H1 (cell line): ENCODE measurements around the gene LHFPL3. TPM values are rescaled to one million over a fixed set of nuclear protein-coding genes. Genes with fewer than 3 reads are reported as not detected.

Experiments used
- CTCF ChIA-PET: fragments of 300-600 bp; sonication (Branson Sonifier 250); formaldehyde crosslinking; loops from one replicate; lab custom pipeline; 2021; ENCODE audit not compliant: partially characterized antibody; lab: Charles Lee
- POLR2A ChIA-PET: fragments of 300-600 bp; sonication (Branson Sonifier 250); formaldehyde crosslinking; loops from one replicate; lab custom pipeline; 2021; ENCODE audit warnings: inconsistent platforms; ENCODE audit not compliant: partially characterized antibody; lab: Charles Lee
- DNase-seq, 2 experiments: peaks; one replicate each; pipeline versions ENCODE4 v3.0.0 to v3.0.0-alpha.2; 2010 to 2022; ENCODE audit warnings: low spot score in 2 of 2, low read depth in 1 of 2, mixed read lengths in 1 of 2
- FAIRE-seq: peaks from 2 replicates; lab custom pipeline; 2011; peaks lifted over from hg19 to GRCh38; lab: Jason Lieb, UNC
- H2AFZ ChIP-seq: 2 replicates; pipeline ENCODE4 v1.8.1; 2012; ENCODE audit warnings: low read length, inconsistent platforms
- H2AK5ac ChIP-seq: 2 replicates; pipeline ENCODE4 v1.6.1; 2013; ENCODE audit warnings: low read depth, low read length
- H2BK120ac ChIP-seq: replicated peaks from 2 replicates; pipeline ENCODE3; 2013; ENCODE audit warnings: low read depth, low read length, inconsistent platforms
- H2BK12ac ChIP-seq: 2 replicates; pipeline ENCODE4 v1.6.1; 2013; ENCODE audit warnings: low read depth, low read length
- H2BK15ac ChIP-seq: 2 replicates; pipeline ENCODE4 v1.6.1; 2013; ENCODE audit warnings: low read length
- H2BK20ac ChIP-seq: 2 replicates; pipeline ENCODE4 v1.6.1; 2013; ENCODE audit warnings: low read length
- H2BK5ac ChIP-seq: 2 replicates; pipeline ENCODE4 v1.6.1; 2013; ENCODE audit warnings: low read depth, low read length
- H3K14ac ChIP-seq: 2 replicates; pipeline ENCODE4 v1.6.1; 2013; ENCODE audit warnings: inconsistent platforms; ENCODE audit not compliant: insufficient read length
- H3K18ac ChIP-seq: 2 replicates; pipeline ENCODE4 v1.6.1; 2013; ENCODE audit warnings: low read length; ENCODE audit errors: extremely low read depth
- H3K23ac ChIP-seq: 2 replicates; pipeline ENCODE4 v1.6.1; 2013; ENCODE audit warnings: inconsistent platforms; ENCODE audit not compliant: insufficient read length
- H3K23me2 ChIP-seq: 2 replicates; pipeline ENCODE4 v1.6.1; 2013; ENCODE audit warnings: low read depth, low read length
- H3K27ac ChIP-seq: 2 replicates; pipeline ENCODE4 v1.6.1; 2011; ENCODE audit warnings: low read depth, low read length, inconsistent platforms
- H3K27me3 ChIP-seq, 4 experiments: replicated peaks in 1 of 4; 1 replicate in 1 of 4; 2 replicates in 3 of 4; pipeline versions ENCODE4 v1.6.1 to v1.8.1; 2011 to 2013; ENCODE audit warnings: low read length in 3 of 4, mild to moderate bottlenecking in 3 of 4, inconsistent platforms in 2 of 4, mixed read lengths in 2 of 4, moderate library complexity in 1 of 4; ENCODE audit not compliant: control insufficient read depth in 3 of 4, insufficient read depth in 3 of 4; ENCODE audit errors: extremely low read depth in 1 of 4
- H3K36me3 ChIP-seq, 4 experiments: 2 replicates each; pipeline versions ENCODE4 v1.6.1 to v1.8.1; 2011 to 2013; ENCODE audit warnings: mild to moderate bottlenecking in 4 of 4, low read length in 3 of 4, moderate library complexity in 2 of 4, control low read depth in 1 of 4, inconsistent platforms in 1 of 4; ENCODE audit not compliant: insufficient read depth in 4 of 4, control insufficient read depth in 2 of 4
- H3K4ac ChIP-seq: replicated peaks from 2 replicates; pipeline ENCODE3; 2013; ENCODE audit warnings: low read length, low read depth, mixed read lengths, inconsistent platforms; ENCODE audit not compliant: insufficient read length
- H3K4me1 ChIP-seq, 4 experiments: replicated peaks in 1 of 4; 1 replicate in 1 of 4; 2 replicates in 3 of 4; pipeline versions ENCODE4 v1.6.1 to v1.8.1; 2011 to 2013; ENCODE audit warnings: low read length in 3 of 4, inconsistent platforms in 2 of 4, mixed read lengths in 1 of 4; ENCODE audit not compliant: insufficient read depth in 4 of 4, control insufficient read depth in 3 of 4
- H3K4me2 ChIP-seq, 2 experiments: 2 replicates each; pipeline versions ENCODE4 v1.6.1 to v1.8.1; 2011 to 2013; ENCODE audit warnings: low read depth in 2 of 2, low read length in 2 of 2, control low read depth in 1 of 2, inconsistent platforms in 1 of 2, mild to moderate bottlenecking in 1 of 2; ENCODE audit not compliant: insufficient read depth in 1 of 2
- H3K4me3 ChIP-seq, 4 experiments: fragments of 200-600, 300-600 bp in 1 of 4; sonication (generic), shearing (Covaris generic), sonication (Bioruptor Twin) in 1 of 4; 2 replicates each; pipeline versions ENCODE4 v1.5.1 to v1.8.1; 2011 to 2016; ENCODE audit warnings: low read length in 4 of 4, low read depth in 3 of 4, control low read depth in 2 of 4, inconsistent platforms in 2 of 4, mild to moderate bottlenecking in 2 of 4, mixed read lengths in 1 of 4, moderate library complexity in 1 of 4; ENCODE audit not compliant: insufficient read depth in 2 of 4; ENCODE audit errors: extremely low read depth in 1 of 4
- H3K56ac ChIP-seq: replicated peaks from 2 replicates; pipeline ENCODE3; 2013; ENCODE audit warnings: low read depth, mild to moderate bottlenecking, mixed read lengths, low read length, inconsistent platforms; ENCODE audit not compliant: insufficient read length
- H3K79me1 ChIP-seq: 2 replicates; pipeline ENCODE4 v1.6.1; 2013; ENCODE audit warnings: low read depth, low read length, control low read depth
- H3K79me2 ChIP-seq, 2 experiments: 2 replicates each; pipeline versions ENCODE4 v1.6.1 to v1.8.1; 2012 to 2013; ENCODE audit warnings: low read length in 2 of 2, mild to moderate bottlenecking in 2 of 2, inconsistent platforms in 1 of 2; ENCODE audit not compliant: insufficient read depth in 2 of 2, control insufficient read depth in 1 of 2
- H3K9ac ChIP-seq, 4 experiments: replicated peaks in 1 of 4; 1 replicate in 1 of 4; 2 replicates in 3 of 4; pipeline versions ENCODE4 v1.6.1 to v1.8.1; 2011 to 2013; ENCODE audit warnings: low read depth in 3 of 4, low read length in 3 of 4, control low read depth in 2 of 4, mild to moderate bottlenecking in 2 of 4, moderate library complexity in 2 of 4, inconsistent platforms in 1 of 4; ENCODE audit errors: extremely low read depth in 1 of 4
- H3K9me3 ChIP-seq, 2 experiments: 2 replicates each; pipeline versions ENCODE4 v1.6.1 to v1.8.1; 2012 to 2013; ENCODE audit warnings: mild to moderate bottlenecking in 2 of 2, moderate library complexity in 2 of 2, control low read depth in 1 of 2, inconsistent platforms in 1 of 2, low read depth in 1 of 2, low read length in 1 of 2, mixed read lengths in 1 of 2; ENCODE audit not compliant: insufficient read depth in 2 of 2
- H4K20me1 ChIP-seq, 2 experiments: replicated peaks in 1 of 2; 2 replicates each; pipeline versions ENCODE3 to v1.8.1; 2011 to 2013; ENCODE audit warnings: inconsistent platforms in 2 of 2, low read length in 2 of 2, mild to moderate bottlenecking in 1 of 2; ENCODE audit not compliant: insufficient read depth in 2 of 2, control insufficient read depth in 1 of 2
- H4K5ac ChIP-seq: 2 replicates; pipeline ENCODE4 v1.6.1; 2013; ENCODE audit warnings: low read length, low read depth, mixed read lengths, inconsistent platforms; ENCODE audit not compliant: insufficient read length
- H4K8ac ChIP-seq: 2 replicates; pipeline ENCODE4 v1.8.0; 2013; ENCODE audit warnings: mild to moderate bottlenecking, moderate library complexity, low read length, inconsistent platforms; ENCODE audit not compliant: insufficient read depth; ENCODE audit errors: extremely low read depth
- H4K91ac ChIP-seq: replicated peaks from 2 replicates; pipeline ENCODE3; 2013; ENCODE audit warnings: low read length, mixed read lengths, inconsistent platforms; ENCODE audit not compliant: insufficient read length
- CBX8 ChIP-seq: fragments of 300-800, 300-1000 bp; sonication (generic); IDR thresholded peaks from 2 replicates; pipeline ENCODE4 v1.7.1; 2016; ENCODE audit warnings: low read depth, low read length, borderline replicate concordance
- CEBPB ChIP-seq: IDR thresholded peaks from 2 replicates; pipeline ENCODE4 v1.6.1; 2012; ENCODE audit warnings: low read depth, low read length
- EP300 ChIP-seq, 2 experiments: IDR thresholded peaks; 1 replicate in 1 of 2; 2 replicates in 1 of 2; pipeline ENCODE4 v1.6.1; 2011 to 2012; ENCODE audit warnings: low read depth in 2 of 2, low read length in 2 of 2, mild to moderate bottlenecking in 2 of 2, borderline replicate concordance in 1 of 2, inconsistent platforms in 1 of 2, moderate library complexity in 1 of 2
- HDAC6 ChIP-seq: IDR thresholded peaks from one replicate; pipeline ENCODE4 v1.7.1; 2012; ENCODE audit warnings: low read depth, mild to moderate bottlenecking, inconsistent platforms, low read length, moderate library complexity
- KDM1A ChIP-seq: fragments of 200-600, 300-600 bp; sonication (generic); IDR thresholded peaks from 2 replicates; pipeline ENCODE4 v1.7.1; 2016; ENCODE audit warnings: mild to moderate bottlenecking, low read length, borderline replicate concordance
- NRF1 ChIP-seq: IDR thresholded peaks from 2 replicates; pipeline ENCODE4 v1.6.1; 2011; ENCODE audit warnings: mild to moderate bottlenecking, low read depth, low read length, improper control_type of control experiment
- POLR2A ChIP-seq, 2 experiments: IDR thresholded peaks; 1 replicate in 1 of 2; 2 replicates in 1 of 2; pipeline ENCODE4 v1.6.1; 2011; ENCODE audit warnings: low read depth in 2 of 2, low read length in 2 of 2, mild to moderate bottlenecking in 2 of 2; ENCODE audit errors: control extremely low read depth in 1 of 2
- RBBP5 ChIP-seq: IDR thresholded peaks from 2 replicates; pipeline ENCODE4 v1.7.1; 2012; ENCODE audit warnings: low read depth, mild to moderate bottlenecking, inconsistent platforms, low read length, moderate library complexity, borderline replicate concordance
- SAP30 ChIP-seq: fragments of 300-600 bp; sonication (generic); IDR thresholded peaks from 2 replicates; pipeline ENCODE4 v1.7.1; 2012; ENCODE audit warnings: low read length, moderate library complexity, mild to moderate bottlenecking, inconsistent platforms; ENCODE audit not compliant: insufficient read depth, insufficient replicate concordance
- SIN3A ChIP-seq, 2 experiments: IDR thresholded peaks in 1 of 2; conservative IDR thresholded peaks in 1 of 2; 2 replicates each; pipeline ENCODE4 v1.6.1; 2011 to 2012; ENCODE audit warnings: low read length in 2 of 2, improper control_type of control experiment in 1 of 2, low read depth in 1 of 2, mild to moderate bottlenecking in 1 of 2
- SP2 ChIP-seq: IDR thresholded peaks from 2 replicates; pipeline ENCODE4 v1.6.1; 2012; ENCODE audit warnings: mild to moderate bottlenecking, low read length, inconsistent platforms
- TBP ChIP-seq: IDR thresholded peaks from 2 replicates; pipeline ENCODE4 v1.6.1; 2011; ENCODE audit warnings: low read depth, low read length, improper control_type of control experiment
- TEAD4 ChIP-seq: IDR thresholded peaks from 2 replicates; pipeline ENCODE4 v1.6.1; 2012; ENCODE audit warnings: low read depth, low read length, inconsistent platforms, mixed read lengths
- WGBS, 2 experiments: shearing (Covaris generic) in 1 of 2; methylation state at CpG; one replicate each; pipeline versions ENCODE4 v1.1.6 to v1.1.7; 2013 to 2015; ENCODE audit warnings: low lambda C conversion rate in 2 of 2, mixed read lengths in 2 of 2, inconsistent platforms in 1 of 2, low coverage in 1 of 2, missing lambda C conversion rate in 1 of 2; ENCODE audit not compliant: insufficient replicate concordance in 2 of 2, insufficient coverage in 1 of 2, insufficient read length in 1 of 2; ENCODE audit errors: extremely low coverage in 1 of 2, missing lambda C conversion rate in 1 of 2; 5-methylcytosine and 5-hydroxymethylcytosine counted together
- polyA plus RNA-seq, 7 experiments: library from polyadenylated mRNA; depleted of rRNA in 3 of 7; stranded (reverse) in 5 of 7; unstranded in 2 of 7; fragments of >200 nt in 5 of 7; fragments of 200-250 nt in 2 of 7; gene quantifications; 1 replicate in 5 of 7; 2 replicates in 1 of 7; 4 replicates in 1 of 7; pipeline versions ENCODE4 v1.2.1 to v1.2.3, GENCODE V29; 2011 to 2013; ENCODE audit warnings: missing spikeins in 2 of 7, mixed read lengths in 2 of 7
- total RNA-seq: library from RNA; stranded (reverse); fragmentation: NEBNext Ultra II Directional; extraction: Animal tissue kit (Norgen Biotek cat#: 25700); gene quantifications from 2 replicates; pipeline ENCODE4 v1.2.1, GENCODE V29; 2021

The LHFPL3 gene
- total and polyA plus RNA-seq, 2 of the 8 experiments (the other 6 are each of a cell fraction or from before 2014, with no cell fraction given), result 0.24 to 0.50 TPM

- Histone ChIP-seq H3K14ac (no peak overlapping the region), H2AK5ac (no peak overlapping the region), H2BK5ac (no peak overlapping the region), H3K4me1 (no peaks in the 10 kb centered on the region), H3K23me2 (no peaks in the 10 kb centered on the region), H4K91ac (no peak overlapping the region), H2AFZ (no peak overlapping the region), H2BK15ac (no peak overlapping the region), H4K8ac (no peak overlapping the region), H3K9ac (no peak overlapping the region), H3K9me3 (no peaks in the 10 kb centered on the region), H2BK120ac (no peak overlapping the region), H3K36me3 (no peaks in the 10 kb centered on the region), H3K27ac (no peak overlapping the region), H2BK20ac (no peak overlapping the region), H3K4ac (no peak overlapping the region), H3K27me3 (no peaks in the 10 kb centered on the region), H3K23ac (no peak overlapping the region), H3K79me1 (no peaks in the 10 kb centered on the region), H3K4me2 (no peak overlapping the region), H4K20me1 (no peaks in the 10 kb centered on the region), H2BK12ac (no peak overlapping the region), H3K4me3 (no peak overlapping the region), H3K79me2 (no peaks in the 10 kb centered on the region), H3K56ac (no peak overlapping the region), H4K5ac (no peak overlapping the region), H3K18ac (no peak overlapping the region)
- FAIRE-seq (no peak), DNase-seq (no peak)
- ChIA-PET CTCF (interaction anchor here (0.6 to 1.1 kb wide), 3 partner anchors 14 to 477 kb away, joined by 3 to 4 read pairs (median 4); no protein-coding TSS in a partner anchor), POLR2A (no interaction called here)
- 89% methylated on average over 4 of the region's 4 CpGs; no CpG with 5 or more reads in 1 of the 2 experiments for WGBS, 2 experiments
- no peak for TF ChIP-seq TEAD4
- TF ChIP-seq TBP, result no peak
- TF ChIP-seq CBX8, result no peak
- TF ChIP-seq CEBPB, result no peak
- no peak for TF ChIP-seq RBBP5
- TF ChIP-seq KDM1A, result no peak
- TF ChIP-seq NRF1, result no peak
- TF ChIP-seq SAP30, result no peak
- no peak for TF ChIP-seq SIN3A (conservative IDR thresholded peaks at IDR 0.05 in 1 of 2, IDR thresholded peaks at IDR 0.05 in 1 of 2; ENCODE audit: low read depth in 1 of 2, low read length in 2 of 2)
- TF ChIP-seq EP300 (IDR thresholded peaks at IDR 0.05; ENCODE audit: borderline replicate concordance in 1 of 2, low read depth in 2 of 2, low read length in 2 of 2), result no peak
- TF ChIP-seq SP2, result no peak
- TF ChIP-seq POLR2A (IDR thresholded peaks at IDR 0.05; ENCODE audit: control extremely low read depth in 1 of 2, low read depth in 2 of 2, low read length in 2 of 2), result no peak
- TF ChIP-seq HDAC6, result no peak
These were observed 43.0 kb downstream of the LHFPL3 start for GRCh38 chr7:104371216-104371979.
